ENCODE data around the gene RARRES2.
A peak's percentile ranks its signal among the peaks of the same experiment; 100 is the strongest.

Gene RARRES2

DNA sequence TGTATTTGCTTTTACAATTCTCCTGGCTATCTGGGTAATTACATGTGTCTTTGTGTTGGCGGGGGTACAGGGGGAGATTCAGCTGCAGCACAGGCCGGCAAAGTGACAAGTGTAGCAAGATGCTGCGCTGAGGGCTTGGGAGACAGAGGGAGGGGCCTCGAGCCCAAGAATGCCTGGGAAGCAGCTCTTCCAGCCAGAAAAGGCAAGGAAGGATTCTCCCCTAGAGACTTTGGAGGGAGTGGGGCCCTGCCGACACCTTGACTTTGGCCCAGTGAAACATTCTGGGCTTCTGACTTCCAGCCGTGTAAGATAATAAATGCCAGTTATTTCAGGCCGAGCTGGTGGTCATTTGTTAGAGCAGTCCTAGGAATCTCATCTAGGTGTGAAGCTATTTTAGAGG is 20.0 kb upstream of the RARRES2 start:
- DNase-seq = no peak

DNA sequence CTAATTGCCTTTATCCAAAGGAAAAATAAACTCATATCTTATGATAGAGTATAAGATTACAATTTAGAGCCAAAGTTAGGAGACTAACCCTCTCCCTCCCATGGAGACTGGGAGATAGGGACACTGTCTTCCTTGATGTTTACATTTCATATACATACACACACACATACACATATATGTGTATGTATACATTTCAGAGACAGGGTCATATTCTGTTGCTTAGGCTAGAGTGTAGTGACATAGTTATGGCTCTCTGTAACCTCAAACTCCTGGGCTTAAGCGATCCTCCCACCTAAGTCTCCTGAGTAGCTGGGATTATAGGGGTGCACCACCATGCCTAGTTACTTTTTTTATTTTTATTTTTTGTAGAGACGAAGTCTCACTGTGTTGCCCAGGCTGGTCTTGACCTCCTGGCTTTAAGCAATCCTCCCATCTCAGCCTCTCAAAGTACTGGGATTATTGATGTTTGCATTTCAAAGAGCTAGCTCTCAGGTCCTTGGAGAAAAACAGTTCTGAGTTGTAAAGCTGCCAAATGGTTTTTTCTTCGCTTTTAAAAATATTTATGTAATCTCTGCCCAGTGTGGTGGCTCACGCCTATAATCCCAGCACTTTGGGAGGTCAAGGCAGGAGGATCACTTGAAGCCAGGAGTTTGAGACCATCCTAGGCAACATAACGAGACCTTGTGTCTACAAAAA is 19.1 kb upstream of the RARRES2 start:
- no peak for DNase-seq

DNA sequence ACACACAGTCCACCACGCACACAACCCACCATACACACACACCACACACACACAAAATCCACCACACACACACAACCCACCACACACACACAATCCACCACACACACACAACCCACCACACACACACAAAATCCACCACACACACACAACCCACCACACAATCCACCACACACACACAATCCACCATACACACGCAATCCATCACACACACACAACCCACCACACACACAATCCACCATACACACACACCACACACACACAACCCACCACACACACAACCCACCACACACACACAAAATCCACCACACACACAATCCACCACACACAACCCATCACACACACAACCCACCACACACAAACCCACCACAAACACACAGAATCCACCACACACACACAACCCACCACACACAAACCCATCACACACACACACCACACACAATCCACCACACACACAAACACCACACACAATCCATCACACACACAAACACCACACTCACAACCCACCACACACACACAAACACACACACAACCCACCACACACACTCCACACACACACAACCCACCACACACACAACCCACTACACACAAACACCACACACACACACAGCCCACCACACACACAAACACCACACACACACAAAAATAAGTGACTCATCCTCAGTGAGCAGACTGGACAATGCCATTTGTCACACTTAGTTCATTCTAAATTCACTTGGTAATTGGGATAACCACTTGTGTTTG is 18.4 kb upstream of the RARRES2 start:
- no peak for DNase-seq

DNA sequence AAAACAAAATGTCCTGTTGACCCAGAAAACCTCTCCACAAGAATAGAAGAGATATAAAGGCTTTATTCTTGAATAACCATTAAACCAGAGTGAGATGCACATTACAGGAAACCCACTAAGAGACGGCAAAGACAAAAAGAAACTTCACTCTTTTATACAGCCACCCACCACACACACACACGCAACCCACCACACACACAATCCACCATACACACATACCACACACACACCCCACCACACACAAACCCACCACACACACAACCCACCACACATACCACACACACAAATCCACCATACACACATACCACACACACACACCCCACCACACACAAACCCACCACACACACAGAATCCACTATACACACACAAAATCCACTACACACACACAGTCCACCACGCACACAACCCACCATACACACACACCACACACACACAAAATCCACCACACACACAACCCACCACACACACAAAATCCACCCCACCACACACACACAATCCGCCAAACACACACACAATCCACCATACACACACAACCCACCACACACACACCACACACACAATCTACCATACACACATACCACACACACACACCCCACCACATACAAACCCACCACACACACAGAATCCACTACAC is 17.7 kb upstream of the RARRES2 start:
- DNase-seq = no peak

DNA sequence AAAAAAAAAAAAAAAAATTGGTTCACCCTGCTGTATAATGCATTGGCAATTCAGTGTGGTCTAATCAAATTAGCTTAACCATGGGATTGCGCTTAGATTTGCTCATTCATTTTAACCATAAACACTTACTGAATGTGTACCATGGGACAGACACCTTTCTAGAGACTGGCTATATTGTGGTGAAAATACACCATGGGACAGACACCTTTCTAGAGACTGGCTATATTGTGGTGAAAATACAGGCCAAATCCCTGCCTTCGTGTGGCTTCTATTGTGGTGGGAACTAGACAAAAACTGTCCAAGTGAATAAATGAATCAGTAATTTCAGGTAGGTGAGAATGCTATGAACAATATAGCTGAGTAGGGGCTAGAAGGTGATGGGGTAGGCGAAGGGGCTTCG is 17.0 kb upstream of the RARRES2 start:
- DNase-seq = no peak

DNA sequence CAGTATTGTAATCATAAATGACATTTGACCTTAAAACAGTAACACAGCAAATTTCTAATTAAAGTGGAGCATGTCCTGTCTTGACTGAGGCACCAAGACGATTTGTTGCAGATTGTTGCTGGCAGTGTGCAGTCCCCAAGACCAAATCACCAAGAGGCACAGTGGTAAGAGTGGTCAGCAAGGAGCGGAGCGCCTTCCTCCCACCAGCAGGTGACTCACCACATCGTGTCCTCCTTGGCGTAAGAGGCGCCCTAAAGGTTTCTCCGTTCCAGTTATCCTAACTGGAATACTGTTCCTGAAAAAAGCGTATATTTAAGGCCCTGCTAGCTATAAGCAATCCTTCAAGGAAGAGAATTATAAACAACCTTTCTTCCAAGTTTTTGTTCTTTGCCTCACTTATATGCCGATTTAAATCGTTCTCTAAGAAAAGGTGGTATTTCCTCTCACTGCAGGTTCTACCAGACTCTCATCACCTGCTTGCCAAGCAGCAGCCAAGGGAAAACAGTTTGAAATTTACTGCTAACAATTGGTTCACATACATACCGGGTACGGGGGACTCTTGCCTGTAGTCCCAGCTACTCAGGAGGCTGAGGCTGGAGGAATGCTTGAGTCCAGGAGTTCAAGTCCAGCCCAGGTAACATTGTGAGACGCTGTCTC is 16.5 kb upstream of the RARRES2 start:
- no peak for DNase-seq

DNA sequence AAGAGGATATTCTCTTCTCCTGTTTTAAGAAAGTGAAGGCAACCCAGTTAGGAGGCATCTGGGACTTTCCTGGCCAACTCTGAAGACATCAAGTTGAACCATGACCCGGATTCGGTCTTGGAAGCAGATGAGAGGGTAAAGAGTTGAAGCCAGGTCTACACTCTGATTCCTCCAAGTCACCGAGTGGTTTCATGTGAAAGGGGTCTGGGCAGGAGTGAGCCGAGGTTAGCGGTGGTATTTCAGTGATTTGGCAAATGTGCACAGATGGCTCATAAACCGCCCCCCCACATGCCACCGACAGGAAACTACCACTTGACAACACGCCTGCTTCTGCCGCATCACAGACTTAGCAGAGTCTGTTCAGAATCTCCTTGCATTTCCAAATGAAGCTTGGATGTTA is 15.8 kb upstream of the RARRES2 start:
- peak; percentile 50 for DNase-seq

DNA sequence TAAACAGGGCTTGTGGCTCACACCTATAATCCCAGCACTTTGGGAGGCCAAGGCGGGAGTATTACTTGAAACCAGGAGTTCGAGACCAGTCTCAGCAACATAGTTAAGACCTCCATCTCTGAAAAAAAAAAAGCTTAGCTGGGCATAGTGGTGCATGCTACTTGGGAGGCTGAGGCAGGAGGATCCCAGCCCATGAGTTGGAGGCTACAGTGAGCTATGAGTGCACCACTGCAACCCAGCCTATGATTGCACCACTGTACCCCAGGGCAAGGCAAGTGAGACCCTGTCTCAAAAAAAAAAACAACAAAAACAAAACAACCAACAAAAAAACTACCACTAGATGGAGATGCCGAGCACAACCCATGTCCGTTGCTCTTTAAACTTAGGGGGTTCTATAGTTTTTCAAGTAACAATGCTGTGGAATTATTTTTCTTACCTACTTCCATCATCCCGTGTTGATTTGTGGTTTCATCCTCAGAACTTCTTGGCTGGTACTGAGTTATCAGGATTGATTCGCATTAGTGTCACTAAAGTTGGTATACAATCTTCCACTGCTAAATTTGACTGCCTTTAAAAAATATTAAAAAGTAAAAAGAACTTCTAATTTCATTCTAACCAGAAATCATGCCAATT is 15.0 kb upstream of the RARRES2 start:
- DNase-seq = no peak

DNA sequence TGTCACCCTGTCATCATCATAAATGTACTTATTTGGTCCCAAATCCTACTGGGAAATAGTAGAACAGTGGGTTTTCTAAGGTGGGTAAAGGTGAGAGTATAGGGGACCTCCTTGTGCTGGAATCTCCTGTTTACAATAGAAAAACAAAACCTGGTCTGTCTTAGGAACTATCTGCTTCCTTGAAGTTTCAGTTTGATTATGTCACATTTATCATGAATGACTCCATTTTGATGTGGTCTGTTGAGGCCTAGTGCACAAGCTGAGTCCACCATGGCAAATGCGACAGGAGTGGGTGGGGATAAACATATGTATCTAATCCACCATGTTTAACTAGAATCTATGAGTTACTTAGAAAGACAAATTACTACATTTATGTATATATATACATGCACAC is 14.2 kb upstream of the RARRES2 start:
- DNase-seq = no peak

DNA sequence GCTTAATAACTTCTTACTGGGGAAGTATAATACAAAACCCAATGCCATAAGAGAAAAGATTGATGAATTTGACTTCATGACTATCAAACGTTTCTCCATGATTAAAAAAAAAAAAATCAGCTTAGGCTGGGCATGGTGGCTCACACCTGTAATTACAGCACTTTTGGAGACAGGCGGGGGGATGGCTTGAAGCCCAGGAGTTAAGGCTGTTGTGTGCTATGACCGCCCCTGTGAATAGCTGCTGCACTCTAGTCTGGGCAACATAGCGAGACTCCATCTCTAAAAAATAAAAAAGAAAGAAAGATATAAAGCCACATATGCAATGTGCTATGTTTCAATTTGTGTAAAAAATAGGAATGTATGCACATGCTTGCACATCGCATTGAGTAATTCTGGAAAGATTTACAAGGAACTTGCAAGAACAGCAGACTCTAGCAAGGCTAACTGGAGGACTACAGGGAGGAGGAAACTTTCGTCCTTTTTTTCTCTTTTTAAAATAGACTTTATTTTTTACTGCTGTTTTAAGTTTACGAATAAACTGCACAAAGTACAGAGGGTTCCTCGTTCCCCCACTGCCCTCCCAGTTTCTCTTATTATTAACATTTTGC is 10.3 kb upstream of the RARRES2 start:
- no peak for DNase-seq

DNA sequence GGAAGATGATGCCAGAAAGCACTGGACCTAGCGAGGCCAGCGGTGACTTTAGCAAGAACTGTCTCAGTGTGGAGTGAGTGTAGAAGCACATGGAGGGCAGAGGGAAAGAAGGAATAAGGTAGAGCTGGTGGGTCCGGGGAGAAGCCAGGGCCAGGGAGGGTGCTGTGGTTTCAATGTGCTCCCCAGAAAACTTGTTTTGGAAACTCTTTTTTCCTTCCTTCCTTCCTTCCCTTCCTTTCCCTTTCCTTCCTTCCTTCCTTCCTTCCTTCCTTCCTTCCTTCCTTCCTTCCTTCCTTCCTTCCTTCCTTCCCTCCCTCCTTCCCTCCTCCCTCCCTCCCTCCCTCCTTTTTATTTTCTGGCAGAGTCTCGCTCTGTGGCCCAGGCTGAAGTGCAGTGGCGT is 5.5 kb upstream of the RARRES2 start:
- no peak for DNase-seq

DNA sequence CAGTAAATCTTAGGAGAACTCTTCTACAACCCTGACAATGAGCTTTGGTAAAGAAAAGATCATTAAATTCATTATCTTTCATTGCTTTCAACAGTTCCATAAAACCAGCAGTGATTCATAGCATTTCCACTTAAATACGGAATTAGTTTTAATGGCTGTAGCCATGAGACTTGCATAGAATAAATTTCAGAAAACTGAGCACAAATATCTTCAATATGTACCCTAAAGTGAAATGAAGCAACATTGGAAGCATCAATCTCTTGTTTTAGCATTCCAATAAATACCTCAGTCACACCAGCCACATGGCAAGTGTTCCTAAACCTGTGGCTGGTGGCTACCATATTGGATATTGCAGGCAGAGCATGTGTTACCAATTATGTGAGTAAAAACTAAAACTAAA is 3.6 kb upstream of the RARRES2 start:
- DNase-seq = no peak

DNA sequence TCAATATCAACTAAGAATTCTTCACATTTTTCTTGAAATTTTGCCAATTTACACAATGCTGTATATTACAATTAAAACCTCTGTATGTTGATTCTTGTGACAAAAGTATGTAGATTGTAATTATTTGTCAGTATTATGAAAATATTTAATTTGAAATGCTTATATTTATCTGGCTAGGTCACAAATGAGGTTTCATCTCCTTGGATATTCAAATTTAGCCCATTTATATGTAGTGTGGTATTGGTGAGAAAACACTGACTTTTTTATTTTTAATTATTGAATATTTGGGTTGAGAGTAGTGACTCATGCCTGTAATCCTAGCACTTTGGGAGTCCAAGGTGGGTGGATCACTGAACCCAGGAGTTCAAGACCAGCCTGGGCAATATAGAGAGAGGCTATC is 2.9 kb upstream of the RARRES2 start:
- no peak for DNase-seq

DNA sequence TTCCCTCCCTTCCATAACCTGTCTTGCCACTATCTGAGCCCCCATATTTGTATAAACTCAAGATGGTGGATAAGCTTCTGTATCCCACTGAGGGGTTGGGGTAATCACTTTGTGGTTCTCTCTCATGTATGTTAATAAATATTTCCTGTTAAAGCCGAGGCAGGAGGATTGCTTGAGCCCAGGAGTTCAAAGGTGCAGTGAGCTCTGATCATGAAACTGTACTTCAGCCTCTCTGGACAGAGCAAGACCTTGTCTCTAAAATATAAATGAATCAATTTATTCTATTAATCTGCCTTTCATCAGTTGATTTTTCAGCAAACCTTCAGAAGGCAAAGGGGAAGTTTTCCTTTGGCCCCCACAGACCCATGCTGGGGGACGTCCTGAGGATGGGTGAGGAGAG is 1.8 kb upstream of the RARRES2 start:
- DNase-seq = no peak

DNA sequence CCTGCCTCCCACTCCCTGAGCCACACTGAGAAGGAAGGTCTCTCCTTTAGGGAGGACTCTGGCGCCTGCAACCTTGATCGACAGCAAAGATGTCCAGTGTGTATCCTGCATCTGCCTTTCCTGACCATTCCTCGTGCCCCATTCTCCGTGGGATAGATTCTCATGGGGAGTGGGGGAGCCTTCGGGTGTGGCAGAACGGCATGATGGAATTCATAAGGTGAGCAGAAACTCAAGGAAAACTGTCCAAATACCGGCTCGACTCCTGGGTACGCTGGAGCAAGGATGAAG is 636 bp upstream of the RARRES2 start:
- DNase-seq = no peak

DNA sequence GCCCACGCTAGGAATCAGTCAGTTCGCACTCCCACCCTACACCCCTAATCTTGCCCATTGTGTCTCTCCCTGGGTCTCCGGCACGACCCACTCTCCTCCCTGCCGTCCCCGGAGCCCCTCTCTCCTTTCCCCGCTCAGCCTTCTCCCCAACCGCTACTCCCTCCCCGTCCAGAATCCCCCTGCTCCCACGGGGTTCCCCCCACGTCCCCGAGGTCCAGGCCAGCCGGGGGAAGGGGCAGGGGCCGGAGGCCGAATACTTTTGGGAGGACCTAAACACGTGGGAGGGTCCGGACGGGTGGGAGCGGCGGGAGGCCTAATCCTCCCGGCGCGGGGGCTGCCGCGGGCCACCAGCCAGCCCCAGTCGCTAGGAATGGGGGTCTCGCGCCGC is 560 bp downstream of the RARRES2 start:
- no peak for DNase-seq

DNA sequence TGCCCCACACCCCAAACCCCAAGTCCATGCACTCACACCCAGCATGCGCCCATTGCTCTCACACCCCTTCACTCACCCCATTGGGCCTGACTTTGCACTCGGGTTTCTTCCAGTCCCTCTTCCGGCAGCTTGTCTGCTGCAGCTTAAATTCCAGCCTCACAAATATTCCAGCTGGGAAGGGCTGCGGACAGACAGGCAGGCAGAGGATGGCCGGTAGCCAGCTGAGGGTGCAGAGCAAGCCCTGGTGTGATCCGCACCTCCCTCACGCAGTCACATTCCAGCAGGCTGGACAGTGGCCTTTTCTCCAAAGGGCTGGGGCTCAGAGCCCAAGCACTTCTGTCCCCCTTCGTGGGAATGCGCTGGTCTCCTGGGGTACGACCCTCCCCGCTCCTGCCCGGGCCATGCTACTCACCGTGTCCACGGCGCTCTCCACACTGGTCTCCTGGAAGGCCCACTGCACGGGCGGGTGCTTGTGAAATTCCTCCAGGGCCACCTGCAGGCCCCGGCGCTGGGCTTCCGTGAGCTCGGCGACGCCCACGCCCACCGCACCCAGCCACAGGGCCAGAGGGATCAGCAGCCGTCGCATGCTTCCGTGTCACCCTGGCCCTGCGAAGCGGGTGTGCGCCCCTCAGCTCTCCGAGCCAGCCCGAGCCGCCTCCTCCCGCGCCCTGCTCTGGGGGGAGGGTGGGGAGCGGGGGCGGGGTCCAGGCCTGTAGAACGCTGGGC is 1.2 kb downstream of the RARRES2 start:
- DNase-seq = no peak

DNA sequence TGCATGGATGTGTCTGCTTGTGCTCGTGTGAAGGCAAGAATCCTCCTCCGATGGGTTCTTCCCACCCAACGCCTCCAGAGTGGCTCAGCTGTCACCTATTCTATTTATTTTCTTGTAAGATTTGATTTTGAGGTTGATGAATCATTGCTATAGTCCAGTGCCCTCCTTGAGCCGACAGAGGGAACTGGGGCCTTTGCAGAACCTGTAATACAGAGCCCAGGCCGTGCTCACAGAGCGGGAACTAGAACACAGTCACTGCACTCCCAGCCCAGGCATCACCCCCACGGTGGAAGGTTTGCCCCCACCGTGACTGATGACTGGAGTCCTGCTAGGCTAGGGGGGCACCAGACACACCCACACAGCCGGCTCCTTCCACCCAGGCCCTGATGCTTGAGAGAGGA is 2.0 kb downstream of the RARRES2 start:
- DNase-seq = no peak

DNA sequence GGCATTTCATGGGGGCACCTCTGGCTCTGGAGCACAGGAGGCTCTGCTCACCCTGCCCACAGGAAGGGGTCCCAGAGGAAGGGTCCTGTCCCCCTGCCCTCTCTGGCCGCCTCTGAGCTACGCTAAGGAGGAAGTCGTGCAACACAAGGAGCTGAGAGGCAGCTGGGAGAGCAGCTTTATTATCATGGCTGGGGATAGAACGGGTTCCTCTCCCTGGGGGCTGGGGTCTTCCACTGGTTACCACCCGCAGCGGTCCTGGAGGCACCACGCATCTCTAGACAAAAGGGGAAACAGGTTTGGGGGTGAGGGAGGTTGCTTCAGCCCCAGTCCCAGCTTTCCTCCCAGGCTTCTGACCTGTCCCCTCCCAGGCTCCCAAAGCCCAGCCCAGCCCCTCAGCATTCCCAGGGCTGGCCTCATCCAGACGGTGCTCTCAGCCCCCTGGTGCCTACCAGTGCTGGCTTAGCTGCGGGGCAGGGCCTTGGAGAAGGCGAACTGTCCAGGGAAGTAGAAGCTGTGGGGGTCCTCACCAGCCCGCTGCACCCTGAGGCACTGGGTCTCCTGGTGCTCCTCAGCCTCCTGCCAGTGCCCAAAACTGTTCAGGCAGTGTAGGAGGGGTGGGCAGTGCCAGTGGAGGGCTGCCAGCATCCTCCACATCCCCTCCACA is 3.1 kb downstream of the RARRES2 start:
- no peak for DNase-seq

DNA sequence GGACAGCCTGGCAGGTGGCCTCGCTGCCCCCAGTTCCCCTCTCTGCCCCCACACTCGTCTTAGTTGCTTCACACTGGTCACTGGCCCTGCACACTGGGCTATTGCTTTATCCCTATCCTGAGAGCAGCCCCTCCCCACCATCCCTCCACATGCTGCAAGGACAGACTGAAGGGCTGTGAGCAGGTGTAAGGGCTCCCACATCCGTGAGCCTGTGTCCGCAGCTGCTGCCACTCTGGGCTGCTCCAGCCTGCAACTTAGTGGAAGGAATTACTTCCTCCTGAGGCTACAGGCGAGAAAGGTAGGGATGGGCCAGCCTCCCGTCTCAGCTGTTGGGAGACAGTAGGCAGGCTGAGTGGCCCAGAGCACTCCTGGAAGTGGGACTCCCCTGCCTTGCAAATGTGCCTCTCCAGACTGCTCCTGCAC is 3.8 kb downstream of the RARRES2 start:
- no peak for DNase-seq

DNA sequence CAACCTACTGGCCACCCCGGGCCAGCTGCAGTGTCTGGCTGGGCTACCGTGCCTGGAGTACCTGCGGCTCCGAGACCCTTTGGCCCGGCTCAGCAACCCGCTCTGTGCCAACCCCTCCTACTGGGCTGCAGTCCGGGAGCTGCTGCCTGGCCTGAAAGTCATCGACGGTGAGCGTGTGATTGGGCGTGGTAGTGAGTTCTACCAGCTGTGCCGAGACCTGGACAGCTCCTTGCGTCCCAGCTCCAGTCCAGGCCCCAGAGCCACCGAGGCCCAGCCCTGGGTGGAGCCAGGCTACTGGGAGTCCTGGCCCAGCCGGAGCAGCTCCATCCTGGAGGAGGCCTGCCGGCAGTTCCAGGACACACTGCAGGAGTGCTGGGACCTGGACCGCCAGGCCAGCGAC is 4.2 kb downstream of the RARRES2 start:
- DNase-seq = no peak

DNA sequence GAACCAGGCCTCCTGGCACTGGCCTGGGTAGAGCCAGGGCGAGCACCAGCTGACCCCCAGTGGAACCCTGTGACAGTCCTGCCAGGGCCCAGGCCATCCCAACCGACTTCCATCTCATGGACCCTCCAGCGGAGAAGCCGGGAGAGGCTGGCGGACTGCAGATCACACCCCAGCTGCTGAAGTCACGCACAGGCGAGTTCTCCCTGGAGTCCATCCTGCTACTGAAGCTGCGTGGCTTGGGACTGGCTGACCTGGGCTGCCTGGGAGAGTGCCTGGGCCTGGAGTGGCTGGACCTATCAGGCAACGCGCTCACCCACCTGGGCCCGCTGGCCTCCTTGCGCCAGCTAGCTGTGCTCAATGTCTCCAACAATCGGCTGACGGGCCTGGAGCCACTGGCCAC is 4.7 kb downstream of the RARRES2 start:
- DNase-seq = no peak
